ENCODE measurements around the gene KRABD2.

GRCh38 chr17:8418471-8418870 lies 42.0 kb upstream of the KRABD2 start:
- TF ChIP-seq CTCF (IDR thresholded peaks at IDR 0.05) = no peak
- TF ChIP-seq, protein P1, sequence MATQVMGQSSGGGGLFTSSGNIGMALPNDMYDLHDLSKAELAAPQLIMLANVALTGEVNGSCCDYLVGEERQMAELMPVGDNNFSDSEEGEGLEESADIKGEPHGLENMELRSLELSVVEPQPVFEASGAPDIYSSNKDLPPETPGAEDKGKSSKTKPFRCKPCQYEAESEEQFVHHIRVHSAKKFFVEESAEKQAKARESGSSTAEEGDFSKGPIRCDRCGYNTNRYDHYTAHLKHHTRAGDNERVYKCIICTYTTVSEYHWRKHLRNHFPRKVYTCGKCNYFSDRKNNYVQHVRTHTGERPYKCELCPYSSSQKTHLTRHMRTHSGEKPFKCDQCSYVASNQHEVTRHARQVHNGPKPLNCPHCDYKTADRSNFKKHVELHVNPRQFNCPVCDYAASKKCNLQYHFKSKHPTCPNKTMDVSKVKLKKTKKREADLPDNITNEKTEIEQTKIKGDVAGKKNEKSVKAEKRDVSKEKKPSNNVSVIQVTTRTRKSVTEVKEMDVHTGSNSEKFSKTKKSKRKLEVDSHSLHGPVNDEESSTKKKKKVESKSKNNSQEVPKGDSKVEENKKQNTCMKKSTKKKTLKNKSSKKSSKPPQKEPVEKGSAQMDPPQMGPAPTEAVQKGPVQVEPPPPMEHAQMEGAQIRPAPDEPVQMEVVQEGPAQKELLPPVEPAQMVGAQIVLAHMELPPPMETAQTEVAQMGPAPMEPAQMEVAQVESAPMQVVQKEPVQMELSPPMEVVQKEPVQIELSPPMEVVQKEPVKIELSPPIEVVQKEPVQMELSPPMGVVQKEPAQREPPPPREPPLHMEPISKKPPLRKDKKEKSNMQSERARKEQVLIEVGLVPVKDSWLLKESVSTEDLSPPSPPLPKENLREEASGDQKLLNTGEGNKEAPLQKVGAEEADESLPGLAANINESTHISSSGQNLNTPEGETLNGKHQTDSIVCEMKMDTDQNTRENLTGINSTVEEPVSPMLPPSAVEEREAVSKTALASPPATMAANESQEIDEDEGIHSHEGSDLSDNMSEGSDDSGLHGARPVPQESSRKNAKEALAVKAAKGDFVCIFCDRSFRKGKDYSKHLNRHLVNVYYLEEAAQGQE (IDR thresholded peaks at IDR 0.05; ENCODE audit: insufficient read depth in 1 of 2, low read depth in 2 of 2, low read length in 1 of 2) = no peak
